Esophagus muscularis mucosa (tissue), 4 donors: Measurements from ENCODE around the gene OLIG3. TPM values are rescaled to one million over a fixed set of nuclear protein-coding genes. Genes with fewer than 3 reads are reported as not detected.

ENCODE experiments used
- DNase-seq: peaks from one replicate; pipeline ENCODE4 v3.0.0-alpha.2; 2017; ENCODE audit errors: extremely low spot score
- H3K27ac ChIP-seq, 4 donors: fragments of 200-600 bp; sonication (generic); replicated peaks in 1 of 4; 1 replicate in 3 of 4; 2 replicates in 1 of 4; pipeline ENCODE4 v1.5.1; 2016 to 2019; ENCODE audit warnings: mild to moderate bottlenecking in 1 of 4
- H3K27me3 ChIP-seq, 4 donors: fragments of 200-600 bp; sonication (generic); one replicate each; pipeline versions ENCODE4 v1.5.1 to v1.6.0; 2016 to 2019
- H3K36me3 ChIP-seq, 4 donors: fragments of 200-600 bp; sonication (generic); one replicate each; pipeline ENCODE4 v1.5.1; 2016 to 2019
- H3K4me1 ChIP-seq, 4 donors: fragments of 200-600 bp; sonication (generic); one replicate each; pipeline ENCODE4 v1.5.1; 2016 to 2019
- H3K4me3 ChIP-seq, 4 donors: fragments of 200-600 bp; sonication (generic); 1 replicate in 2 of 4; 2 replicates in 2 of 4; pipeline ENCODE4 v1.5.1; 2016 to 2019; ENCODE audit warnings: mild to moderate bottlenecking in 4 of 4, moderate library complexity in 1 of 4
- H3K9me3 ChIP-seq, 4 donors: fragments of 200-600 bp; sonication (generic); 1 replicate in 3 of 4; 2 replicates in 1 of 4; pipeline ENCODE4 v1.5.1; 2016 to 2019
- EP300 ChIP-seq: sonication (generic); formaldehyde crosslinking; IDR thresholded peaks from one replicate; pipeline ENCODE4 v1.6.1; 2017; ENCODE audit warnings: antibody characterized with exemption
- POLR2A ChIP-seq: fragments of 450-650 bp; IDR thresholded peaks from one replicate; pipeline ENCODE4 v1.6.1; 2017; ENCODE audit warnings: antibody characterized with exemption, moderate library complexity, mild to moderate bottlenecking, low read depth
- POLR2AphosphoS5 ChIP-seq, 2 donors: sonication (generic); formaldehyde crosslinking; IDR thresholded peaks; one replicate each; pipeline ENCODE4 v1.6.1; 2017; ENCODE audit warnings: antibody characterized with exemption in 2 of 2
- WGBS: methylation state at CpG from one replicate; pipeline ENCODE4 v1.1.5; 2018; 5-methylcytosine and 5-hydroxymethylcytosine counted together
- intact Hi-C: fragments of 100-400 bp; cut with DNase I; formaldehyde crosslinking; loops from one replicate; pipeline ENCODE4 v1.15.1; 2023
- total RNA-seq, 4 donors: library from RNA; depleted of rRNA; stranded (reverse); fragments of >200 nt; gene quantifications; one replicate each; pipeline versions ENCODE4 v1.1.0 to v1.2.1, GENCODE V29; 2016
- TF ChIP-seq, protein P1 (sequence below), 3 experiments: fragments of 200-600 bp in 2 of 3; fragments of 450-650 bp in 1 of 3; sonication (generic) in 2 of 3; IDR thresholded peaks; one replicate each; pipeline ENCODE4 v1.5.1; 2017 to 2019; ENCODE audit warnings: antibody characterized with exemption in 3 of 3, mild to moderate bottlenecking in 2 of 3, moderate library complexity in 1 of 3

OLIG3 gene
- total RNA-seq, 4 donors from 2014 or later, result 0.32 TPM; not detected in 3

DNA sequence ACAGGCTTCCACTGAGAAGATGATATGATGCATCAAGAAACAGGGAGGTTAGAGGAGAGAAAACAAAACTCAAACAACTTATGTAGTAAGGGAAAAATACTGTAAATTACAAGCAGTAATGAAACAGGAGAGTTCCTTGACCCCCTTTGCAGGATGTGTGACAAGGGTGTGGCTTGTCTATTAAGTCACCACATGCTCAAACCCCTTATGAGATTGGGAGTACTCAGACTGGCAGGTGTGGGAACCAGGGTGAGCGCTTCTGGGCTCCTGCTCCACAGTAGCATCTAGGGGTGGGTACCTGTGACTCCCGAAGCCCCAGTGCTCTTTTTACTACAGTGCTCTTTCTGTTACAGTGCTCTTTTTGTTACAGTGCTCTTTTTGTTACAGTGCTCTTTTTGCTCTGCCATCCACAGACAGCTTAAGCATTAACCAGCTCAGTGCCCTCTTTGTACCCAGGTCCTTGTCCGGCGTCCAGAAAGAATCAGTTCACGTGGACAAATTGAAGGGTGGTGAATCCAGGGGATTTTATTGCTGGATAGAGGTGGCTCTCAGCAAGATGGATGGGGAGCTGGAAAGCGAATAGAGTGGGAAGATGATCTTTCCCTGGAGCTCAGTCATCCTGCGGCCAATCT lies 28.7 kb downstream of the OLIG3 start:
- 78% methylated on average over 7 of the region's 7 CpGs for WGBS

DNA sequence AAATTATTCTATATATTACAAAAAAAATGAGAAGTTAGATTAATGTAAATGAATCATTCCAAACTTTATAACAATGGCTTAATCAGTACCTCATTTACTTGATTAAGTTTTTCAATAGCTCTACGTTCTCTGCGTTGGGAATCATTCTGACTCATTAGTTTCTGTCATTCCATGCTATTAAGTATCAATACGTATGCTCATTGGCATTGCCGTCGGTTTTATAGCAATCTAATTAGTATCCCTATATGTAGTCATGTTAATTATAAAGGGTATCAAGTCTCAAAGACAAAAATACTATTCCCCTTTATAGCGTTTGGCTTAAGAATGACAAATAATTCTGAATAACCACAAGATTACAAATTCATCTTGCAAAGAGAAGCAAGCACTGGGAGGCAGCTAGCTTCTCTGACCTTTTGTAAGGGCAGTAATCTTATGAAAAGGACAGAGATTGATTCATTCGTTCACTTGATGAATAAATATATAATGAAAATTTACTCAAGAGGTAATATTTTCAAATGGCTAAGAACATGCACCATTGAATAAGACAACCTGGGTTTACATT lies 41.8 kb downstream of the OLIG3 start:
- peaks cover 0 to 3% (median 0%) of the 10 kb centered on the region in 4 donors for H3K9me3 ChIP-seq
- no peaks in the 10 kb centered on the region for H3K27me3 ChIP-seq
- WGBS, result 51% methylated on average over 7 of the region's 7 CpGs
- TF ChIP-seq POLR2AphosphoS5 (IDR thresholded peaks at IDR 0.05) (no peak), POLR2A (no peak), EP300 (no peak)
- TF ChIP-seq, protein P1, sequence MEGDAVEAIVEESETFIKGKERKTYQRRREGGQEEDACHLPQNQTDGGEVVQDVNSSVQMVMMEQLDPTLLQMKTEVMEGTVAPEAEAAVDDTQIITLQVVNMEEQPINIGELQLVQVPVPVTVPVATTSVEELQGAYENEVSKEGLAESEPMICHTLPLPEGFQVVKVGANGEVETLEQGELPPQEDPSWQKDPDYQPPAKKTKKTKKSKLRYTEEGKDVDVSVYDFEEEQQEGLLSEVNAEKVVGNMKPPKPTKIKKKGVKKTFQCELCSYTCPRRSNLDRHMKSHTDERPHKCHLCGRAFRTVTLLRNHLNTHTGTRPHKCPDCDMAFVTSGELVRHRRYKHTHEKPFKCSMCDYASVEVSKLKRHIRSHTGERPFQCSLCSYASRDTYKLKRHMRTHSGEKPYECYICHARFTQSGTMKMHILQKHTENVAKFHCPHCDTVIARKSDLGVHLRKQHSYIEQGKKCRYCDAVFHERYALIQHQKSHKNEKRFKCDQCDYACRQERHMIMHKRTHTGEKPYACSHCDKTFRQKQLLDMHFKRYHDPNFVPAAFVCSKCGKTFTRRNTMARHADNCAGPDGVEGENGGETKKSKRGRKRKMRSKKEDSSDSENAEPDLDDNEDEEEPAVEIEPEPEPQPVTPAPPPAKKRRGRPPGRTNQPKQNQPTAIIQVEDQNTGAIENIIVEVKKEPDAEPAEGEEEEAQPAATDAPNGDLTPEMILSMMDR (IDR thresholded peaks at IDR 0.05), result no peak
- peak overlapping the region in 2 of 4 donors; percentile 19 to 24 for H3K27ac ChIP-seq
- H3K4me1 ChIP-seq, result peaks cover 0 to 19% (median 13%) of the 10 kb centered on the region in 4 donors
- no peak overlapping the region for H3K4me3 ChIP-seq
- intact Hi-C loops, result no loop called here
- H3K36me3 ChIP-seq, result no peaks in the 10 kb centered on the region
- DNase-seq, result no peak

More for the DNA sequence above, 28.7 kb downstream of the OLIG3 start:
- Histone ChIP-seq H3K27ac (no peak overlapping the region), H3K4me1 (no peaks in the 10 kb centered on the region), H3K36me3 (no peaks in the 10 kb centered on the region), H3K27me3 (no peaks in the 10 kb centered on the region), H3K9me3 (no peaks in the 10 kb centered on the region), H3K4me3 (no peak overlapping the region)
- intact Hi-C loops, result no loop called here
- TF ChIP-seq EP300 (no peak), POLR2A (no peak), POLR2AphosphoS5 (IDR thresholded peaks at IDR 0.05) (no peak)
- TF ChIP-seq, protein P1 (IDR thresholded peaks at IDR 0.05), result no peak
- peak; percentile 68 for DNase-seq

DNA sequence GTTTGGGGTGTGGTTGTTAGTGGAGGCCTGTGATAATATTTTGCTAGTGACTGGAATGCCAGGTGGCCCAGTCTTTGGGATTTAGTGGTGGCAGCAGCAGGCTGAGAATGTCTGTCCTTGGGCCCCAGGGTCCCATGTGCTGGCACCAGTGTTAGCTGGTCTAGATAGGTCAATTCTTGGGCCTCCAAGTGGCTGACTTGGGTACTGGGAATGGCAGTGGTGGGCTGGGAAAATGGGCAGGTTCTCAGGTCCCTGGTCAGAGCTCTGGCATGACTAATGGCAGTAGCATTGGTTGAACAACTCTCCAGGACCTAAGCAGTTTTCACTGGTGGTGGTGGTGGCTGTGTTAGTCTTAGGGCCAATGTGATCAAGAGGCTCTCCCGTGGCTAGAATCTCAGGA lies 50.3 kb downstream of the OLIG3 start:
- H3K27me3 ChIP-seq, result no peaks in the 10 kb centered on the region
- DNase-seq, result no peak
- H3K36me3 ChIP-seq, result no peaks in the 10 kb centered on the region
- no peak for TF ChIP-seq POLR2A
- H3K27ac ChIP-seq, result no peak overlapping the region
- H3K9me3 ChIP-seq, result peaks cover 0 to 5% (median 1%) of the 10 kb centered on the region in 4 donors
- no peaks in the 10 kb centered on the region for H3K4me1 ChIP-seq
- H3K4me3 ChIP-seq, result no peak overlapping the region
- intact Hi-C loops, result no loop called here
- 83% methylated on average over 1 of the region's 1 CpG for WGBS
